H9 (cell line): ENCODE results near the gene UXT. TPM values are rescaled to one million over a fixed set of nuclear protein-coding genes. Genes with fewer than 3 reads are reported as not detected.
A peak's percentile ranks its signal among the peaks of the same experiment; 100 is the strongest.

Source experiments
- DNase-seq: peaks from one replicate; pipeline ENCODE4 v3.0.0-alpha.2; 2017
- H2AFZ ChIP-seq: one replicate; pipeline ENCODE4 v1.6.1; 2013; ENCODE audit warnings: mild to moderate bottlenecking, low read length, control low read depth, moderate library complexity
- H2AK5ac ChIP-seq: 2 replicates; pipeline ENCODE4 v1.6.1; 2013; ENCODE audit warnings: low read length, control low read depth, mixed read lengths; ENCODE audit not compliant: insufficient read length
- H2BK120ac ChIP-seq: one replicate; pipeline ENCODE4 v1.6.1; 2013; ENCODE audit warnings: low read depth, mild to moderate bottlenecking, low read length, control low read depth, inconsistent platforms; ENCODE audit not compliant: poor library complexity, severe bottlenecking
- H2BK12ac ChIP-seq: 2 replicates; pipeline ENCODE4 v1.6.1; 2013; ENCODE audit warnings: low read length, control low read depth, mixed read lengths, low read depth; ENCODE audit not compliant: insufficient read length
- H2BK15ac ChIP-seq: 2 replicates; pipeline ENCODE4 v1.6.1; 2013; ENCODE audit warnings: low read depth, low read length, control low read depth
- H2BK20ac ChIP-seq: one replicate; pipeline ENCODE4 v1.6.1; 2013; ENCODE audit warnings: low read depth, mild to moderate bottlenecking, low read length, control low read depth, inconsistent platforms; ENCODE audit not compliant: poor library complexity, severe bottlenecking
- H2BK5ac ChIP-seq: 2 replicates; pipeline ENCODE4 v1.6.1; 2013; ENCODE audit warnings: low read length, control low read depth, mixed read lengths; ENCODE audit not compliant: insufficient read length
- H3K14ac ChIP-seq: 2 replicates; pipeline ENCODE4 v1.6.1; 2013; ENCODE audit warnings: low read length, control low read depth; ENCODE audit not compliant: insufficient read depth
- H3K18ac ChIP-seq: 2 replicates; pipeline ENCODE4 v1.6.1; 2013; ENCODE audit warnings: low read depth, mild to moderate bottlenecking, mixed read lengths, low read length, control low read depth; ENCODE audit not compliant: insufficient read length
- H3K23ac ChIP-seq: 2 replicates; pipeline ENCODE4 v1.6.1; 2013; ENCODE audit warnings: low read length, control low read depth, mixed read lengths, low read depth; ENCODE audit not compliant: insufficient read length
- H3K23me2 ChIP-seq: 2 replicates; pipeline ENCODE4 v1.6.1; 2013; ENCODE audit warnings: low read depth, mild to moderate bottlenecking, mixed read lengths, low read length, control low read depth; ENCODE audit not compliant: insufficient read length, poor library complexity, severe bottlenecking
- H3K27ac ChIP-seq: 2 replicates; pipeline ENCODE4 v1.5.1; 2013; ENCODE audit warnings: low read length, control low read depth, mixed read lengths, low read depth; ENCODE audit not compliant: insufficient read length
- H3K27me3 ChIP-seq: 2 replicates; pipeline ENCODE4 v1.6.1; 2013; ENCODE audit warnings: low read length, control low read depth, inconsistent platforms; ENCODE audit not compliant: insufficient read depth
- H3K4ac ChIP-seq: 2 replicates; pipeline ENCODE4 v1.6.1; 2013; ENCODE audit warnings: low read depth, mild to moderate bottlenecking, control low read depth, inconsistent platforms, low read length, moderate library complexity
- H3K4me1 ChIP-seq: 2 replicates; pipeline ENCODE4 v1.6.1; 2013; ENCODE audit warnings: low read length, control low read depth, inconsistent platforms; ENCODE audit not compliant: insufficient read depth
- H3K4me2 ChIP-seq: 2 replicates; pipeline ENCODE4 v1.6.1; 2013; ENCODE audit warnings: low read length, control low read depth, mixed read lengths; ENCODE audit not compliant: insufficient read length, insufficient read depth
- H3K56ac ChIP-seq: 2 replicates; pipeline ENCODE4 v1.6.1; 2013; ENCODE audit warnings: low read depth, mild to moderate bottlenecking, mixed read lengths, low read length, control low read depth; ENCODE audit not compliant: insufficient read length
- H3K79me1 ChIP-seq: 2 replicates; pipeline ENCODE4 v1.6.1; 2013; ENCODE audit warnings: low read depth, mild to moderate bottlenecking, moderate library complexity, low read length, control low read depth, inconsistent platforms; ENCODE audit not compliant: insufficient read depth, poor library complexity, severe bottlenecking
- H3K79me2 ChIP-seq: 2 replicates; pipeline ENCODE4 v1.6.1; 2013; ENCODE audit warnings: low read length, control low read depth, inconsistent platforms; ENCODE audit not compliant: insufficient read depth
- H3K9ac ChIP-seq: 2 replicates; pipeline ENCODE4 v1.6.1; 2013; ENCODE audit warnings: low read length, control low read depth, mixed read lengths; ENCODE audit not compliant: insufficient read length; ENCODE audit errors: extremely low read depth
- H3K9me3 ChIP-seq: one replicate; pipeline ENCODE4 v1.6.1; 2013; ENCODE audit warnings: low read depth, low read length, inconsistent platforms; ENCODE audit not compliant: control insufficient read depth
- H3T11ph ChIP-seq: one replicate; pipeline ENCODE4 v1.6.1; 2013; ENCODE audit warnings: mild to moderate bottlenecking, low read length, control low read depth, inconsistent platforms
- H4K20me1 ChIP-seq: one replicate; pipeline ENCODE4 v1.6.1; 2013; ENCODE audit not compliant: control insufficient read depth, insufficient read length, insufficient read depth
- H4K5ac ChIP-seq: 2 replicates; pipeline ENCODE4 v1.6.1; 2013; ENCODE audit warnings: low read depth, mild to moderate bottlenecking, mixed read lengths, low read length, control low read depth; ENCODE audit not compliant: insufficient read length
- H4K8ac ChIP-seq: replicated peaks from 2 replicates; pipeline ENCODE4 v1.6.1; 2013; ENCODE audit warnings: low read length, control low read depth, mixed read lengths, low read depth; ENCODE audit not compliant: insufficient read length
- H4K91ac ChIP-seq: 2 replicates; pipeline ENCODE4 v1.6.1; 2013; ENCODE audit warnings: low read depth, mild to moderate bottlenecking, moderate library complexity, mixed read lengths, low read length, control low read depth; ENCODE audit not compliant: insufficient read length
- H3K27ac Mint-ChIP-seq, 3 experiments: 2 replicates in 2 of 3; 3 replicates in 1 of 3; pipeline ENCODE4 v1.8.0; 2020 to 2021; ENCODE audit warnings: mixed read lengths in 3 of 3, mild to moderate bottlenecking in 1 of 3, moderate library complexity in 1 of 3
- H3K27me3 Mint-ChIP-seq: 2 replicates; pipeline ENCODE4 v1.8.0; 2021; ENCODE audit warnings: low read depth, mild to moderate bottlenecking, moderate library complexity, mixed read lengths
- H3K36me3 Mint-ChIP-seq, 3 experiments: 2 replicates in 2 of 3; 3 replicates in 1 of 3; pipeline ENCODE4 v1.8.0; 2020 to 2021; ENCODE audit warnings: low read depth in 3 of 3, mixed read lengths in 3 of 3; ENCODE audit not compliant: insufficient read depth in 1 of 3
- H3K4me1 Mint-ChIP-seq, 2 experiments: 2 replicates each; pipeline ENCODE4 v1.8.0; 2020; ENCODE audit warnings: mixed read lengths in 2 of 2
- H3K4me3 Mint-ChIP-seq, 2 experiments: 2 replicates in 1 of 2; 3 replicates in 1 of 2; pipeline ENCODE4 v1.8.0; 2020 to 2021; ENCODE audit warnings: mild to moderate bottlenecking in 2 of 2, mixed read lengths in 2 of 2, moderate library complexity in 1 of 2
- H3K9me3 Mint-ChIP-seq, 2 experiments: 2 replicates in 1 of 2; 3 replicates in 1 of 2; pipeline ENCODE4 v1.8.0; 2020; ENCODE audit warnings: mild to moderate bottlenecking in 2 of 2, mixed read lengths in 2 of 2, moderate library complexity in 1 of 2
- CTCF ChIP-seq: fragments of 200-600 bp; sonication (generic); conservative IDR thresholded peaks from 3 replicates; pipeline ENCODE4 v1.8.0; 2021; ENCODE audit warnings: antibody characterized with exemption, mild to moderate bottlenecking
- WGBS: extraction: QIAGEN DNeasy Blood & Tissue Kit; methylation state at CpG from one replicate; pipeline ENCODE4 v1.1.7; 2013; ENCODE audit warnings: missing lambda C conversion rate, low lambda C conversion rate, mixed read lengths; ENCODE audit not compliant: insufficient read length; ENCODE audit errors: extremely low coverage; 5-methylcytosine and 5-hydroxymethylcytosine counted together
- total RNA-seq: library from RNA; stranded (reverse); gene quantifications from 2 replicates; pipeline ENCODE4 v1.2.1, GENCODE V29; 2021

The UXT gene
- total RNA-seq, 1 experiment from 2014 or later: 95.1 TPM

DNA sequence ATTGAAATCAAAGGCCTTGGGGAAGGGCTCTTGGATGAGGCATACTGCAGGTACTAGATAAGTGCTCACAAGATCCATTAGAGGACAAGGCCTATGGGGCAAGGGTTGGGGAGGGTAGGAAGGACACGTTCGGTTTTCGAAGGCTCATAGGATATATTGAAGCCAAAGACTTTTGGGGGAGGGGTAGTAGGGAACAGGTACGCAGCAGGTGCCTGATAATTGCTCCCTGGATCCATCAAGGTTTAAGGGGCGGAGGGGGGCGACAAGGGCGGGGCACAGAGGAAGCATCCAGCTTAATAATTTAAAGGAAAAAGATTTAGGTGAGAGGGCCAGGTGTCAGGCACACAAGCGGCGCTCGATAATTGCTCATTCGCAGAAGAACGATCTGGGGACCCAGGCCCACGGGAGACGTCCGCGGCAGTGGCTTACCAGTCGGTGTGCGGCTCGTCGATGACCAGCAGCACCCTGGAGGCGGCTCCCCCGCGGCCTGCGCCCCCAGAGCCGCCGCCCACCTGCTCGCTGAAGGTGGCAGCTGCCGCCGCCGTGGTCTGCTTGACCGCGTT lies 40.0 kb downstream of the UXT start:
- H3K4me1 ChIP-seq: peaks cover 1% of the 10 kb centered on the region; the same call in 1 of the 2 replicates
- no peak overlapping the region for H3K18ac ChIP-seq
- H3K36me3 Mint-ChIP-seq: peaks cover 0 to 9% (median 8%) of the 10 kb centered on the region in 3 experiments; a peak in 5 of 7 replicates
- WGBS: no CpG with 5 or more reads among the region's 32 CpGs
- no peak overlapping the region for H2BK20ac ChIP-seq
- peaks cover 3% of the 10 kb centered on the region for H3K23me2 ChIP-seq
- no peak overlapping the region for H3K9ac ChIP-seq
- H2BK12ac ChIP-seq: no peak overlapping the region
- no peak overlapping the region for H4K5ac ChIP-seq
- H4K20me1 ChIP-seq: no peaks in the 10 kb centered on the region
- H3K9me3 ChIP-seq: peaks cover 29% of the 10 kb centered on the region
- H3K4me2 ChIP-seq: no peak overlapping the region
- no peak overlapping the region for H2BK15ac ChIP-seq
- H3K79me2 ChIP-seq: no peaks in the 10 kb centered on the region
- H4K91ac ChIP-seq: no peak overlapping the region
- H4K8ac ChIP-seq: no peak overlapping the region
- peaks cover 18% of the 10 kb centered on the region for H3K27me3 Mint-ChIP-seq
- no peak overlapping the region for H3K14ac ChIP-seq
- H3K9me3 Mint-ChIP-seq: peaks cover 72 to 81% of the 10 kb centered on the region in 2 experiments
- no peak overlapping the region for H3K4ac ChIP-seq
- peak overlapping the region; percentile 47 to 64 for H3K4me3 Mint-ChIP-seq
- no peak overlapping the region for H3K23ac ChIP-seq
- DNase-seq: no peak
- no peak overlapping the region for H3T11ph ChIP-seq
- no peaks in the 10 kb centered on the region for H3K79me1 ChIP-seq
- H2BK5ac ChIP-seq: no peak overlapping the region
- TF ChIP-seq CTCF: no peak
- H3K27ac ChIP-seq: no peak overlapping the region
- H2AK5ac ChIP-seq: no peak overlapping the region
- H2BK120ac ChIP-seq: no peak overlapping the region
- no peak overlapping the region for H2AFZ ChIP-seq
- H3K4me1 Mint-ChIP-seq: peaks cover 8 to 22% of the 10 kb centered on the region in 2 experiments
- H3K27me3 ChIP-seq: no peaks in the 10 kb centered on the region
- H3K56ac ChIP-seq: no peak overlapping the region
- no peak overlapping the region for H3K27ac Mint-ChIP-seq
